Measurements from ENCODE around the gene CTCFL. TPM values are rescaled to one million over a fixed set of nuclear protein-coding genes. Genes with fewer than 3 reads are reported as not detected.

CTCFL gene
- total RNA-seq, 1 donor from 2014 or later = not detected

DNA sequence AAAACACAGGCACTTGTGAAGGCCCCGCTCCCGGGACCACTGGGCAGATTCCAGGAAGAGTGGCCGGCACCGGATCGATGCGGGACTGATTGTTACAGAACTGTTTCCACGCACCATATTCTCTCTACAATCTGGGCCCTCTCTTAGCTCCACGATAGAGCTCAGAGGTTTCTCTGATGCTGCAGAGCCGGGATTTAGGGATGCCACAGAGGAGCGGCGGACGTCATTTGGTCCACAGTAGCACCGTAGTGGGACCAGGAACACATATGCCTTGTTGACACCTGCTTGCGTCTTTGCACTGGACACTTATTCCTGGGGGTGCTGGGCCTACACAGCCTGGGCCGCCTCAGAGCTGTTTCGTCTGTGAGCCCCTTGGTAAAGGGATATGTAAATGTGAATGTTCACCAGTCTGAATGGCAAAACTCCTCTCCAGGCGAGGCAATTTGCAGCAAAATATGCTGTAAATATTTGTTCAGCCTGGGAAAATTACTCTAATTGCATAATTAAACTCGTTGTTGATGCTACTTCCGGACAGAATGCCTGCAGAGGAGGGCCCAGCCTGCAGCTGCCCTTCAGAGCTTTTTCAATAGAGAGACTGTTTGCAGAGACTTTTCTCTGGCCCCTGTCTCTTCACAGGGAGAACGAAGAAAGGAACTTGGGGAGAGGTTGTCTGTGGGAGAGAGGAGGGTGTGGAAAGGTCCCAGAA, 45.4 kb upstream of the CTCFL start:
- Histone ChIP-seq H3K27me3 (peaks cover 9% of the 10 kb centered on the region), H3K36me3 (no peaks in the 10 kb centered on the region), H3K9me3 (no peaks in the 10 kb centered on the region), H3K27ac (no peak overlapping the region), H3K4me1 (no peaks in the 10 kb centered on the region), H3K4me3 (no peak overlapping the region)
- DNase-seq (no peak), ATAC-seq (no peak)
- TF ChIP-seq, protein P1, sequence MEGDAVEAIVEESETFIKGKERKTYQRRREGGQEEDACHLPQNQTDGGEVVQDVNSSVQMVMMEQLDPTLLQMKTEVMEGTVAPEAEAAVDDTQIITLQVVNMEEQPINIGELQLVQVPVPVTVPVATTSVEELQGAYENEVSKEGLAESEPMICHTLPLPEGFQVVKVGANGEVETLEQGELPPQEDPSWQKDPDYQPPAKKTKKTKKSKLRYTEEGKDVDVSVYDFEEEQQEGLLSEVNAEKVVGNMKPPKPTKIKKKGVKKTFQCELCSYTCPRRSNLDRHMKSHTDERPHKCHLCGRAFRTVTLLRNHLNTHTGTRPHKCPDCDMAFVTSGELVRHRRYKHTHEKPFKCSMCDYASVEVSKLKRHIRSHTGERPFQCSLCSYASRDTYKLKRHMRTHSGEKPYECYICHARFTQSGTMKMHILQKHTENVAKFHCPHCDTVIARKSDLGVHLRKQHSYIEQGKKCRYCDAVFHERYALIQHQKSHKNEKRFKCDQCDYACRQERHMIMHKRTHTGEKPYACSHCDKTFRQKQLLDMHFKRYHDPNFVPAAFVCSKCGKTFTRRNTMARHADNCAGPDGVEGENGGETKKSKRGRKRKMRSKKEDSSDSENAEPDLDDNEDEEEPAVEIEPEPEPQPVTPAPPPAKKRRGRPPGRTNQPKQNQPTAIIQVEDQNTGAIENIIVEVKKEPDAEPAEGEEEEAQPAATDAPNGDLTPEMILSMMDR (IDR thresholded peaks at IDR 0.05) = no peak
- intact Hi-C loops (cut with DNase I) = no loop called here

- no peak for ATAC-seq
- no peaks in the 10 kb centered on the region for H3K9me3 ChIP-seq
- intact Hi-C loops (cut with DNase I) = no loop called here
- no peaks in the 10 kb centered on the region for H3K4me1 ChIP-seq
- H3K27ac ChIP-seq = no peak overlapping the region
- H3K4me3 ChIP-seq = no peak overlapping the region
- no peaks in the 10 kb centered on the region for H3K36me3 ChIP-seq
- DNase-seq = no peak
- TF ChIP-seq, protein P1 (IDR thresholded peaks at IDR 0.05) = no peak
- peaks cover 8% of the 10 kb centered on the region for H3K27me3 ChIP-seq
Measured at GRCh38 chr20:57568960-57569359, 44.0 kb upstream of the CTCFL start.

- Histone ChIP-seq H3K27me3 (peaks cover 8% of the 10 kb centered on the region), H3K27ac (no peak overlapping the region), H3K36me3 (no peaks in the 10 kb centered on the region), H3K4me3 (no peak overlapping the region), H3K4me1 (no peaks in the 10 kb centered on the region), H3K9me3 (no peaks in the 10 kb centered on the region)
- DNase-seq (no peak), ATAC-seq (no peak)
- intact Hi-C loops (cut with DNase I) = no loop called here
- TF ChIP-seq, protein P1 (IDR thresholded peaks at IDR 0.05) = no peak
Measured at GRCh38 chr20:57568088-57568896, 43.4 kb upstream of the CTCFL start.

GRCh38 chr20:57567471-57568079, 42.6 kb upstream of the CTCFL start:
- H3K27me3 ChIP-seq = peaks cover 8% of the 10 kb centered on the region
- no peak overlapping the region for H3K27ac ChIP-seq
- no peaks in the 10 kb centered on the region for H3K9me3 ChIP-seq
- no peaks in the 10 kb centered on the region for H3K4me1 ChIP-seq
- ATAC-seq (no peak), DNase-seq (no peak)
- H3K36me3 ChIP-seq = no peaks in the 10 kb centered on the region
- intact Hi-C loops (cut with DNase I) = no loop called here
- H3K4me3 ChIP-seq = no peak overlapping the region
- TF ChIP-seq, protein P1 (IDR thresholded peaks at IDR 0.05) = no peak

GRCh38 chr20:57566803-57567459, 42.0 kb upstream of the CTCFL start:
- Histone ChIP-seq H3K27ac (no peak overlapping the region), H3K27me3 (peaks cover 8% of the 10 kb centered on the region), H3K9me3 (no peaks in the 10 kb centered on the region), H3K4me1 (no peaks in the 10 kb centered on the region), H3K36me3 (no peaks in the 10 kb centered on the region), H3K4me3 (no peak overlapping the region)
- no peak for DNase-seq
- intact Hi-C loops (cut with DNase I) = no loop called here
- TF ChIP-seq, protein P1 (IDR thresholded peaks at IDR 0.05) = no peak
- no peak for ATAC-seq
